CD4-positive, alpha-beta T cell (primary cell): Measurements from ENCODE around the gene HNRNPAB. TPM values are rescaled to one million over a fixed set of nuclear protein-coding genes. Genes with fewer than 3 reads are reported as not detected.

Experiments
- ATAC-seq: fragments of 200-7000 bp; cut with Tn5 transposase; one replicate; pipeline ENCODE4 v1.10.0; 2022; ENCODE audit warnings: mild to moderate bottlenecking; ENCODE audit not compliant: poor library complexity
- CTCF ChIA-PET: fragments of 350-600 bp; sonication (Branson Sonifier 250); formaldehyde crosslinking; loops from one replicate; lab custom pipeline; 2021; ENCODE audit warnings: antibody characterized with exemption, inconsistent platforms; lab: Charles Lee
- POLR2A ChIA-PET: fragments of 350-600 bp; sonication (Branson Sonifier 250); formaldehyde crosslinking; loops from one replicate; lab custom pipeline; 2021; ENCODE audit warnings: antibody characterized with exemption, inconsistent platforms; lab: Charles Lee
- DNase-seq, 14 experiments: peaks; one replicate each; pipeline ENCODE4 v3.0.0-alpha.2; 2013 to 2020; ENCODE audit warnings: mixed read lengths in 2 of 14
- H3K27ac ChIP-seq, 2 donors: one replicate each; pipeline versions ENCODE4 v1.5.1 to v1.7.0; 2013; ENCODE audit warnings: low read length in 2 of 2, low read depth in 1 of 2, mild to moderate bottlenecking in 1 of 2
- H3K27me3 ChIP-seq, 2 experiments: 1 replicate in 1 of 2; 2 replicates in 1 of 2; pipeline versions ENCODE4 v1.6.1 to v1.7.0; 2013; ENCODE audit warnings: low read length in 2 of 2, control low read depth in 1 of 2, mild to moderate bottlenecking in 1 of 2, moderate library complexity in 1 of 2; ENCODE audit not compliant: insufficient read depth in 2 of 2, control insufficient read depth in 1 of 2
- H3K36me3 ChIP-seq: one replicate; pipeline ENCODE4 v1.6.1; 2013; ENCODE audit warnings: low read length, control low read depth; ENCODE audit not compliant: insufficient read depth
- H3K4me1 ChIP-seq: one replicate; pipeline ENCODE4 v1.6.1; 2013; ENCODE audit warnings: low read length, control low read depth; ENCODE audit not compliant: insufficient read depth
- H3K4me3 ChIP-seq: one replicate; pipeline ENCODE4 v1.5.1; 2013; ENCODE audit warnings: mild to moderate bottlenecking, low read length, moderate library complexity
- H3K9me3 ChIP-seq, 2 experiments: 1 replicate in 1 of 2; 2 replicates in 1 of 2; pipeline versions ENCODE4 v1.6.1 to v1.7.0; 2013; ENCODE audit warnings: low read length in 2 of 2, mild to moderate bottlenecking in 2 of 2, control low read depth in 1 of 2, moderate library complexity in 1 of 2; ENCODE audit not compliant: control insufficient read depth in 1 of 2, insufficient read depth in 1 of 2
- H3K27ac Mint-ChIP-seq: one replicate; pipeline ENCODE4 v1.8.0; 2020; ENCODE audit warnings: mixed read lengths
- H3K27me3 Mint-ChIP-seq: one replicate; pipeline ENCODE4 v1.8.0; 2021; ENCODE audit warnings: mixed read lengths
- H3K36me3 Mint-ChIP-seq: one replicate; pipeline ENCODE4 v1.8.0; 2021; ENCODE audit warnings: low read depth, mixed read lengths
- H3K4me1 Mint-ChIP-seq: one replicate; pipeline ENCODE4 v1.8.0; 2021; ENCODE audit warnings: low read depth, mixed read lengths
- H3K4me3 Mint-ChIP-seq: one replicate; pipeline ENCODE4 v1.8.0; 2020; ENCODE audit warnings: mild to moderate bottlenecking, mixed read lengths
- H3K9me3 Mint-ChIP-seq: one replicate; pipeline ENCODE4 v1.8.0; 2020; ENCODE audit warnings: mixed read lengths
- intact Hi-C, 2 experiments: fragments of 100-400 bp; cut with DNase I in 1 of 2; cut with micrococcal nuclease in 1 of 2; formaldehyde crosslinking; loops; one replicate each; pipeline versions ENCODE4 v1.15.1 to v1.9.0; 2023 to 2025; cut with DNase I, micrococcal nuclease
- total RNA-seq, 174 experiments: library from RNA in 2 of 174; stranded (reverse) in 2 of 174; gene quantifications; one replicate each; pipeline ENCODE4 v1.2.3 and lab custom pipeline; 2021 to 2026
- TF ChIP-seq, protein P1 (sequence below): fragments of 200-600 bp; IDR thresholded peaks from one replicate; pipeline ENCODE4 v1.8.0; 2022; ENCODE audit warnings: antibody characterized with exemption, mild to moderate bottlenecking

Gene HNRNPAB
- total RNA-seq, 2 experiments from 2014 or later, result 63.6 to 68.9 TPM

DNA sequence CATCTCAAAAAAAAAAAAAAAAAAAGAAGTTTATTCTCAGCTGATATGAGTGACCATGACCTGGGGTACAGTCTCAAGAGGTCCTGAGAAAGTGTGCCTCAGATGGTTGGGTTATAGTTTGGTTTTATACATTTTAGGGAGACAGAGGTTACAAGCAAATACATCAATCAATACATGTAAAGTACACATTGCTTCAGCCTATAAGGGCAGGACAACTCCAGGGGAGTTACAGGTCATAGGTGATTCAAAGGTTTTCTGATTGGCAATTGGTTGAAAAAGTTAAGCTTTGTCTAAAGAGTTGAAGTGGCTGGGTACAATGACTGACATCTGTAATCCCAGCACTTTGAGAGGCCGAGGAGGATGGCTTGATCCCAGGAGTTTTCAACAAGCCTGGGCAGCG, 14.9 kb upstream of the HNRNPAB start:
- ChIA-PET POLR2A (interaction anchor here (0.7 kb wide), 1 partner anchor 134 kb away, joined by 5 read pairs; no protein-coding TSS in a partner anchor), CTCF (no interaction called here)
- Histone ChIP-seq H3K4me1 (peaks cover 14% of the 10 kb centered on the region), H3K27me3 (peaks cover 2 to 8% of the 10 kb centered on the region in 2 experiments), H3K36me3 (no peaks in the 10 kb centered on the region), H3K4me3 (no peak overlapping the region), H3K27ac (no peak overlapping the region), H3K9me3 (no peaks in the 10 kb centered on the region)
- Mint-ChIP-seq H3K4me3 (no peak overlapping the region), H3K9me3 (no peaks in the 10 kb centered on the region), H3K36me3 (no peaks in the 10 kb centered on the region), H3K4me1 (no peaks in the 10 kb centered on the region), H3K27ac (no peak overlapping the region), H3K27me3 (peaks cover 19% of the 10 kb centered on the region)
- intact Hi-C loops, result no loop called here
- ATAC-seq (no peak), DNase-seq (no peak)
- TF ChIP-seq, protein P1, sequence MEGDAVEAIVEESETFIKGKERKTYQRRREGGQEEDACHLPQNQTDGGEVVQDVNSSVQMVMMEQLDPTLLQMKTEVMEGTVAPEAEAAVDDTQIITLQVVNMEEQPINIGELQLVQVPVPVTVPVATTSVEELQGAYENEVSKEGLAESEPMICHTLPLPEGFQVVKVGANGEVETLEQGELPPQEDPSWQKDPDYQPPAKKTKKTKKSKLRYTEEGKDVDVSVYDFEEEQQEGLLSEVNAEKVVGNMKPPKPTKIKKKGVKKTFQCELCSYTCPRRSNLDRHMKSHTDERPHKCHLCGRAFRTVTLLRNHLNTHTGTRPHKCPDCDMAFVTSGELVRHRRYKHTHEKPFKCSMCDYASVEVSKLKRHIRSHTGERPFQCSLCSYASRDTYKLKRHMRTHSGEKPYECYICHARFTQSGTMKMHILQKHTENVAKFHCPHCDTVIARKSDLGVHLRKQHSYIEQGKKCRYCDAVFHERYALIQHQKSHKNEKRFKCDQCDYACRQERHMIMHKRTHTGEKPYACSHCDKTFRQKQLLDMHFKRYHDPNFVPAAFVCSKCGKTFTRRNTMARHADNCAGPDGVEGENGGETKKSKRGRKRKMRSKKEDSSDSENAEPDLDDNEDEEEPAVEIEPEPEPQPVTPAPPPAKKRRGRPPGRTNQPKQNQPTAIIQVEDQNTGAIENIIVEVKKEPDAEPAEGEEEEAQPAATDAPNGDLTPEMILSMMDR, result no peak

DNA sequence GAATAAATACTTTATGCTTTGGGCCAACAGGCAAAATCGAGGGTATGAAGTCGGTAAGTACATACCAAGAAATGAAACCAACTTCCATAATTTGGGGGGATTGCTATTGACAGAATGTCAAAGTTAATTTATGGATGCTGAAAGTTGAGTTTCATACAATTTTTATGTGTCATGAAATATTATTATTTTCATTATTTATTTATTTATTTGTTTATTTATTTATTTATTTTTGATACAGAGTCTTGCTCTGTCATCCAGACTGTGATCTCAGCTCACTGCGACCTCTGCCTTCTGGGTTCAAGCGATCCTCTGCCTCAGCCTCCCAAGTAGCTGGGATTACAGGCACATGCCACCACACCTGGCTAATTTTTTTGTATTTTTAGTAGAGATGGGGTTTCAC, 12.7 kb upstream of the HNRNPAB start:
- no peaks in the 10 kb centered on the region for H3K4me1 Mint-ChIP-seq
- no peak for ATAC-seq
- CTCF ChIA-PET, result no interaction called here

DNA sequence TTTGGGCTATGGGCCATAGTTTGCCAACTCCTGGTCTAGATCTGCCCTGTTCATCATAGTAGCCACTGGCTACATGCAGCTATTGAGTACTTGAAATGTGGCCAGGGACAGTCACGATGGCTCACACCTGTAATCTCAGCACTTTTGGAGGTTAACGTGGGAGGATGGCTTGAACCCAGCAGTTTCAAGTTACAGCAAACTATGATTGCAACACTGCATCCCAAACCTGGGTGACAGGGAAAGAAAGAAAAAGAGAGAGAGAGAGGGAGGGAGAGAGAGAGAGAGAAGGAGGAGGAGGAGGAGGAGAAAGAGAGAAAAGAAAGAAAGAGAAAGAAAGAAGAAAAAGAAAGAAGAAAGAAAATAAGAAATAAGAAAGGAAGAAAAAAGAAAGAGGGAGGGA, 12.1 kb upstream of the HNRNPAB start:
- TF ChIP-seq, protein P1, result no peak
- intact Hi-C loops, result no loop called here
- H3K27ac Mint-ChIP-seq, result no peak overlapping the region
- DNase-seq (no peak), ATAC-seq (no peak)
- no peaks in the 10 kb centered on the region for H3K9me3 Mint-ChIP-seq
- no peak overlapping the region for H3K4me3 ChIP-seq
- no peaks in the 10 kb centered on the region for H3K9me3 ChIP-seq
- no peak overlapping the region for H3K27ac ChIP-seq
- CTCF ChIA-PET, result no interaction called here
- no peaks in the 10 kb centered on the region for H3K36me3 Mint-ChIP-seq
- peaks cover 14% of the 10 kb centered on the region for H3K4me1 ChIP-seq
- H3K36me3 ChIP-seq, result no peaks in the 10 kb centered on the region
- H3K4me1 Mint-ChIP-seq, result no peaks in the 10 kb centered on the region
- H3K4me3 Mint-ChIP-seq, result no peak overlapping the region
- POLR2A ChIA-PET, result no interaction called here
- H3K27me3 ChIP-seq, result peaks cover 2 to 8% of the 10 kb centered on the region in 2 experiments
- H3K27me3 Mint-ChIP-seq, result peaks cover 19% of the 10 kb centered on the region

More for the DNA sequence above, 12.7 kb upstream of the HNRNPAB start:
- POLR2A ChIA-PET, result no interaction called here
- no peak overlapping the region for H3K27ac Mint-ChIP-seq
- Histone ChIP-seq H3K27ac (no peak overlapping the region), H3K4me1 (peaks cover 14% of the 10 kb centered on the region), H3K36me3 (no peaks in the 10 kb centered on the region), H3K9me3 (no peaks in the 10 kb centered on the region), H3K4me3 (no peak overlapping the region), H3K27me3 (peaks cover 2 to 8% of the 10 kb centered on the region in 2 experiments)
- no peaks in the 10 kb centered on the region for H3K9me3 Mint-ChIP-seq
- intact Hi-C loops, result no loop called here
- no peak for DNase-seq
- peaks cover 19% of the 10 kb centered on the region for H3K27me3 Mint-ChIP-seq
- H3K4me3 Mint-ChIP-seq, result no peak overlapping the region
- H3K36me3 Mint-ChIP-seq, result no peaks in the 10 kb centered on the region
- TF ChIP-seq, protein P1, result no peak
